ENCODE data around the gene GABBR1.

Gene GABBR1

DNA sequence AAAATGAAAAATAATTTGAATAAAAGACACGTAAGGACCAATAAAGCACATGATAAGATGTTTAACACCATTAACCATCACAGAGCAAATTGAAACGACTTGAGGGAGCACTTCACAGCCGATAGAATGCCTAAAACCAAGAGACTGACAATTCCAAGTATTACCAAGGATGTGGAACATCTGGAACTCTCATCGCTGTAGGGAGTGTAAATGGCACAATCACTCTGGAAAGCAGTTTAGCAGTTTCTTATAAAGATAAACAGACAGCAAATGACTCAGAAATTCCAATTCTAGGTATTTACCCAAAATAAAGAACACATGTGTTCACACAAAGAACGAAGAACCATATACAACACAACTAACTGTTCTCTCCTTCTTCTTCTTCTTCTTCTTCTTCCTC is 65.0 kb downstream of the GABBR1 start:
- no peak for TF ChIP-seq CTCF (IDR thresholded peaks at IDR 0.05; ENCODE audit: low read depth, low read length, missing control alignments)
- H3K4me3 ChIP-seq (ENCODE audit: low read depth, low read length) = no peak overlapping the region
- DNase-seq (ENCODE audit: low read depth) = no peak

GRCh38 chr6:29567541-29567940 is 65.4 kb downstream of the GABBR1 start:
- no peak for TF ChIP-seq CTCF (IDR thresholded peaks at IDR 0.05; ENCODE audit: low read depth, low read length, missing control alignments)
- DNase-seq (ENCODE audit: low read depth) = no peak
- H3K4me3 ChIP-seq (ENCODE audit: low read depth, low read length) = no peak overlapping the region

- DNase-seq (ENCODE audit: low read depth) = no peak
- no peak for TF ChIP-seq CTCF (IDR thresholded peaks at IDR 0.05; ENCODE audit: low read depth, low read length, missing control alignments)
- H3K4me3 ChIP-seq (ENCODE audit: low read depth, low read length) = no peak overlapping the region
These were observed 66.1 kb downstream of the GABBR1 start for GRCh38 chr6:29566856-29567255.

DNA sequence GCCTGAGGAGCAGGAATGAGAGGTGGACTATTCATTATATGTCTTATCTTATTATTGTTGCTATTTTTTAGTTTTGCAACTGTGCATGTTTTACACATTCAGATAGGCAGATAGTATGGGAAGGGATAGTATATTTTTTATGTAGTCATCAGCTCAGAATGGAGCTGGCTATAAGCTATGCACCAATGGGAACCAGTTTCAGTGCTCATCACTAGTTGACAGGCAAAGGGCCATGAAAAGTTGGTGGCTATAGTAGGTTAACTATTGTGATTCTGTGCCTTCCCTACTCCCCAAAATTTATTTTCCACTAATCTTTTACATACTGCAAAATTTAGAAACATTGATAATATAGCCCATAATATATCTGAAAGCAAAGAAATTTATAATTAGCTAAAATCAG is 68.1 kb downstream of the GABBR1 start:
- no peak for DNase-seq (ENCODE audit: low read depth)
- TF ChIP-seq CTCF (IDR thresholded peaks at IDR 0.05; ENCODE audit: low read depth, low read length, missing control alignments) = no peak
- no peak overlapping the region for H3K4me3 ChIP-seq (ENCODE audit: low read depth, low read length)

- no peak for TF ChIP-seq CTCF (IDR thresholded peaks at IDR 0.05; ENCODE audit: low read depth, low read length, missing control alignments)
- H3K4me3 ChIP-seq (ENCODE audit: low read depth, low read length) = no peak overlapping the region
- no peak for DNase-seq (ENCODE audit: low read depth)
These were observed 69.5 kb downstream of the GABBR1 start for GRCh38 chr6:29563435-29563965.

DNA sequence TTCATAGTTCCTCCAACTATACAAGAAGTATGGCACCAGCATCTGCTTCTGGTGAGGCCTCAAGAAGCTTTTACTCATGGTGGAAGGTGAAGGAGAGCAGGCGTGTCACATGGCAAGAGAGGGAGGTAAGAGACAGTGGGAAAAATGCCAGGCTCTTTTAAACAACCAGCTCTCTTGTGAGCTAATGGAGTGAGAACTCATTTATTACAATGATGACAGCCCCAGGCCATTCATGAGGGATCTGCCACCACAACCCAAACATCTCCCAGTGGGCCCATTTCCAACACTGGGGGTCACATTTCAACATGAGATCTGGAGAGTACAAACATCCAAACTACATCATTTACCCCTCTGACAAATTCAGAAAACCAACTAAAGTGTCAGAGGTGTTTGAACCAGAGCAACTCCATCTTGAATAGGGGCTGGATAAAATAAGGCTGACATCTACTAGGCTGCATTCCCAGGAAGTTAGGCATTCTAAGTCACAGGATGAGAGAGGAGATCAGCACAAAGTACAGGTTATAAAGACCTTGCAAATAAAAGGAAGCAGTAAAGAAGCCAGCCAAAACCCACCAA is 71.3 kb downstream of the GABBR1 start:
- no peak overlapping the region for H3K4me3 ChIP-seq (ENCODE audit: low read depth, low read length)
- TF ChIP-seq CTCF (IDR thresholded peaks at IDR 0.05; ENCODE audit: low read depth, low read length, missing control alignments) = no peak
- no peak for DNase-seq (ENCODE audit: low read depth)

DNA sequence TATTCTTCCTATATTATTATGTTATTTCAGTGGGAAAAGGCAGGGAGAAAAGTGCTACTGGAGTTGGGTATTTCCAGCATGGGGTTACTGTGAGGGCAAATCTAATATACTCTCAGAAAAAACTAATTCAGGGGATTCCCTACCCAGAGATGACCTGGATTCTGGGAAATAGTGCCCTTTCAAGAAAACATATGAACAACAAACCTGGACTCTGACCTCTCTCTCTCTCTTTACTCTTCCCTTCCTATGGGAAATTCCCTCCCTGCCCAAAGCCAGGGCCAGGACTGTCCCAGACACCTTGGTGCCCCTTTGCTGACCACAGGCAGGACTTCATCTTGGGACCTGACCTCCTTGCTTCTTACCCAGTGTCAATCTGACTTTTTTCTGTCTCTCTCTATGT is 71.9 kb downstream of the GABBR1 start:
- no peak for TF ChIP-seq CTCF (IDR thresholded peaks at IDR 0.05; ENCODE audit: low read depth, low read length, missing control alignments)
- H3K4me3 ChIP-seq (ENCODE audit: low read depth, low read length) = no peak overlapping the region
- no peak for DNase-seq (ENCODE audit: low read depth)
